ENCODE results near the gene EBF3. TPM values are rescaled to one million over a fixed set of nuclear protein-coding genes. Genes with fewer than 3 reads are reported as not detected.

Gene EBF3
- total RNA-seq, 1 experiment from 2014 or later, result 0.64 TPM

DNA sequence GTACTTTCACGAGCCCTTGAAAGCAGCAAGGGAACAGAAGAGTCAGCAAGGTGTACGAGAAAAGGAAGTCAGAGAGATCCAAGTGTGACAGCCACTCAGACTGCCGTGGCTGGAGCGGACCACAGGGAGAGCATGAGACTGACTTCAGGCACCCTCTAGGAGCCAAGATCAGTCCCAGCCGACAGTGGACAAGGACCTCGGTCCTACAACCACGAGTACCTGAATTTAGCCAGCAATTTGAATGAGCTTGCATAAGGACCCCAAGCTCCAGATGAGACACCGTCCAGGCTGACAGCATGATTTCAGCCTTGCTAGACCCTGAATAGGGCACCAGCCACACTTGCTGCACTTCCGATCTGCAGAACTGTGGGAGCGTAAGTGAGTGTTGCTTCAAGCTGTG is 13.7 kb upstream of the EBF3 start:
- intact Hi-C loops (cut with micrococcal nuclease; ENCODE audit: unreplicated experiment), result no loop called here
- DNase-seq (ENCODE audit: low read depth, low spot score) (no peak), ATAC-seq (no peak)
- in situ Hi-C loops (cut with HindIII; ENCODE audit: low pct_unique_long_range_greater_than_20kb, low sequenced_read_pairs), result no loop called here
- Histone ChIP-seq H3K36me3 (ENCODE audit: control insufficient read depth, insufficient read depth, low read length) (no peaks in the 10 kb centered on the region), H3K27ac (ENCODE audit: low read length) (no peak overlapping the region), H3K27me3 (ENCODE audit: control insufficient read depth, insufficient read depth, low read length) (peaks cover 10% of the 10 kb centered on the region), H3K9me3 (ENCODE audit: control insufficient read depth, insufficient read depth, low read depth, low read length) (0 out of 2 replicates have a peak, but pooled peaks cover 6% of the 10 kb centered on the region), H3K4me3 (ENCODE audit: low read depth in 2 of 2, low read length in 2 of 2) (no peak overlapping the region), H3K4me1 (ENCODE audit: control insufficient read depth, insufficient read depth, low read length) (no peaks in the 10 kb centered on the region; the same call in 1 of the 2 replicates)
- CTCF ChIA-PET, result no interaction called here
- TF ChIP-seq TCF7L2 (IDR thresholded peaks at IDR 0.05; ENCODE audit: low read depth, low read length), result no peak
- no peak for TF ChIP-seq REST (IDR thresholded peaks at IDR 0.05; ENCODE audit: insufficient read depth in 1 of 2, low read depth in 2 of 2, low read length in 1 of 2)
- TF ChIP-seq SIN3A (IDR thresholded peaks at IDR 0.05; ENCODE audit: borderline replicate concordance, insufficient read depth, low read depth, low read length), result no peak
- no peak for TF ChIP-seq CTCF (IDR thresholded peaks at IDR 0.05)
- TF ChIP-seq POLR2AphosphoS5 (IDR thresholded peaks at IDR 0.05; ENCODE audit: low read depth, low read length), result no peak
- POLR2A ChIA-PET, result no interaction called here
- BruUV-seq (replicated peaks), result no TSS peak

GRCh38 chr10:129973674-129974059 is 9.6 kb upstream of the EBF3 start:
- in situ Hi-C loops (cut with HindIII; ENCODE audit: low pct_unique_long_range_greater_than_20kb, low sequenced_read_pairs), result no loop called here
- peaks cover 9% of the 10 kb centered on the region for H3K4me1 ChIP-seq (ENCODE audit: control insufficient read depth, insufficient read depth, low read length)
- H3K27me3 ChIP-seq (ENCODE audit: control insufficient read depth, insufficient read depth, low read length), result peaks cover 26% of the 10 kb centered on the region

More at GRCh38 chr10:129973674-129974059, 9.6 kb upstream of the EBF3 start:
- TF ChIP-seq POLR2AphosphoS5 (IDR thresholded peaks at IDR 0.05; ENCODE audit: low read depth, low read length), result no peak
- TF ChIP-seq CTCF (IDR thresholded peaks at IDR 0.05), result no peak
- no peak for TF ChIP-seq SIN3A (IDR thresholded peaks at IDR 0.05; ENCODE audit: borderline replicate concordance, insufficient read depth, low read depth, low read length)
- no peak for TF ChIP-seq TCF7L2 (IDR thresholded peaks at IDR 0.05; ENCODE audit: low read depth, low read length)
- no peak for TF ChIP-seq REST (IDR thresholded peaks at IDR 0.05; ENCODE audit: insufficient read depth in 1 of 2, low read depth in 2 of 2, low read length in 1 of 2)
- no peak for DNase-seq (ENCODE audit: low read depth, low spot score)
- POLR2A ChIA-PET, result no interaction called here
- intact Hi-C loops (cut with micrococcal nuclease; ENCODE audit: unreplicated experiment), result loop anchor here (5.0 kb wide), 1 partner anchor 941 kb away; no protein-coding TSS in a partner anchor
- no TSS peak for BruUV-seq (replicated peaks)
- Histone ChIP-seq H3K4me3 (ENCODE audit: low read depth in 2 of 2, low read length in 2 of 2) (no peak overlapping the region), H3K9me3 (ENCODE audit: control insufficient read depth, insufficient read depth, low read depth, low read length) (no peaks in the 10 kb centered on the region), H3K36me3 (ENCODE audit: control insufficient read depth, insufficient read depth, low read length) (no peaks in the 10 kb centered on the region), H3K27ac (ENCODE audit: low read length) (no peak overlapping the region)
- CTCF ChIA-PET, result no interaction called here
- ATAC-seq, result no peak
